LoVo (cell line): ENCODE results near the gene TMOD3.

Experiments
- DNase-seq: peaks from one replicate; pipeline ENCODE4 v3.0.0-alpha.2; 2016; ENCODE audit warnings: low spot score

TMOD3 gene

DNA sequence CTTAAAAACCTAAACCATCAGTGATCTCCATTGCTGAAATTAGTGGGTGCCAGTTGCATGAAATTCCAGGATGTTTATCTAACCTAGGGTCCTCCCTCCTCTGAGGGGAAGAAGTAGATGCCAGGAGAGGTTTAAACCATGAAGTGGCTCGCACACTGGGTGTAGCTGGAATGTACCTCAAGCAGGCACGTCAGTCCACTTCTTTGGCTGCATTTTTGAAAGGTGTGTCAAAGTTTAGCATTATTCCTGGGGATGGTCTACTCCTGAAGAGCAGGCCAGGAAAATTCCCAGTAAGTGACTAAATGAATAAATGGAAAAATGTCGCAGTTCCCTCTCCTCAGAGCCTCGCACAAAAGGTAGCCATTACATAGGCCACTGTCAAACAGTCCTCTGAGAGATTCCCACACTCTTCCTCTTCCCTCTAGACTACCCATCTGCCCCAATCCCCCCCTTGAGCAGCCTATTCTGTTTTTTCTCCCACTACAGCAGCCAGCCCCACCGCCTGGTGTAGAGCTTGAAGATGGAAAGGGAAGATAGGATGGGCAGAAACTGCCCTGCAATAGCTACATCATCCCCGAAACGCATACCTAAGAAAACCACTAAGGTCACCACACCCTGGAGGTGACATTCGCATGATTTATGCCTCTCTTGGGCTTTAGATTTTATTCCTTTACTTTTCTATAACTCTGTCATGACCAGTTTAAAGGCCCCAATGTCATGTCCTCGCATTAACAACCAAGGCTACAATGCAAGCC lies 655 bp upstream of the TMOD3 start:
- peak; percentile 55 for DNase-seq

DNA sequence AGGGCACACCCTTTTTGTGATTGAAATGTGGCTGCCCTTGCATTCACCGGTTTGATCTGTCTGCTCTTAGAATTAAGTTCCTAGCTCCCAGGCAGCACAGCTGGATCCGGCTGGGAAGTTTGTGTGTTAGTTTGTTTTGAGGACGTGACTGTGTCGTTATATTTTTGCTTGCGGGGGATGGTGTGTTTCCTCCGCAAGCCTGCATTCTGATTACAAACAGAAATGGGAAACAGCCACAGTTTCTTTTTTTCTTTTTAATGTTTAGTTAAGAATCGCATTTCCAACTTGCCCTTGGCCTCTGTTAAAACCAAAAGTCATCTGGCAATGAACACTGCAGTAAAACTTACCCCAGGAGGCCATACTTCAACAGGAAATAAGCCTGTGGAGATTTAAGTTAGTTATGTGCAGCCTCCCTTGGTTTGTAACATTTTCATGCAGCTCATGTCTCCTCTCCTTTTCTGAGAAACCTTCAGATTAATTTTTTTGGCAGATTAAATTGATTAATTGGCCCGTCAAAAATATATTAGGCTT lies 888 bp downstream of the TMOD3 start:
- peak; percentile 21 for DNase-seq

DNA sequence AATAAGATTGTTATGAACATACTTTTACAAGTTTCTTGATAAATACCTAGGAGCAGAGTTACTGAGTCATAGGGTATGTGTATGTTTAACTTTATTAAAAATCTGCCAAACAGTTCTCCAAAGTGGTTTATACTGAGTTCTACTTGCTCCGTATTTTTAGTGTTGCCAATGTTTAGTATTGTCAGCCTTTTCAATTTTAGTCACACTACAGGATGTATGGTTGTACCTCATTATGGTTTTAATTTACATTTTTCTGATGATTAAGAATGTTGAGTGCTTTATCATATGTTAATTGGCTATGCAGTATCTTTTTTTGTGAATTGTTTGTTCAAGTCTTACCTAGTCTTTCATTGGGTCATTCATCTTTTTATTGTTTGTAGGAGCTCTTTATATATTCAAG lies 4.3 kb downstream of the TMOD3 start:
- DNase-seq, result no peak

DNA sequence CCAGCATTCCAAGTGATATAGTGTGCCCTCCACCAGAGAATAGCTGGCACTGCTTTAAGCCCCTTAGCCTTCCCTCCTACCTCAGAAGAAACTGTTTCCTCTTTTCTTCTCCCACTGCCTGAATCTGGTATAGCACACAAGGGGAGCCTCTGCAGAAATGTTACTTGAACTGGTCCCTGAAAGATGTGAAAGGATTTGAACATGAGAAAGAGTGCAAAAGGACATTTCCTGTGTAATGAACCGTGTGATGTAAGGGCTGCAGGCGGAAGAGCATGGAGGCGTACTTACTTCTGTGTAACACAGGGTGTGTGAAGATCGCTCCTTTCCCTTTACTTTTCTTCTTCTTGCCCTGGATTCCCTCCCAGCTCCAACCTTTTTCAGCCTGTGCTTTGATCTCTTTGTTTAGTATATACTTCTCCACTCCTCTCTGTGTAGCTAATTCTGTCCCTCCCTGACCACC lies 8.4 kb downstream of the TMOD3 start:
- DNase-seq, result no peak

DNA sequence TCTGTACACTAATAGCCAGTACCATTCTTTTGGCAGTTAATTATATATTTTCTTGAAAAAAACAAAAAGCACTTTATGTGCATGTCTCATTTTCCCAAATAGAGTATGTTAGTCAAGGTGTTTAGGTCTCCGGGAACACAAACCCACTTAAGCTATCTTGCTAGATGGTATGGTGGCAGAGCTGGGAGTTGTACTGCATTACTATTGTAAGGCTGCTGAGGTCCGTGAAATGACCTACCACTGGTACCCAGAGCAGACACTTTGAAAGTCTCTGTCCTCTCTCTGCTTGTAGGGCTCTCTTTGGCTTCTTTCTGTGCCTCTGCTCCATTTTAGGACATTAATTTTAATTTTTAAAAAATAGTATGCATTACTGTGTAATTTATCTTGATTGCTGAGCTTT lies 8.8 kb downstream of the TMOD3 start:
- no peak for DNase-seq

DNA sequence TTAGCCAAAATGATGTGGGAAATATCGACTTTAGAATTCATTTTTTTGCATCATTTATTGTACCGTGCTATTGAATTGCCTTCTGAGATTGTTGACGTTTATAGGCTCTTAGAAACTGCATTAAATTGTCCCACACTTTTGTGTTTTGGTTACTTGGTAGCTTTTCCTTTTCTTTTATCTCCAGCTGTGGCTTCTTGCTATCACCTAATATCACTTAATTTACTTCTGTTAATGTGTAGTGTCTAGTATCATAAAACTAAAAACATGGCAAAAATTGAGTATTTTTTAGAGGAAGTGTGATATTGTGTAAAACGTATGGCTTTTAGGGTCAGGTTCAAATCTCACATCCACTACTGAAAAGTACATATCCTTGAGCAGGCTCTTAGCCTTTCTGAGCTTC lies 11.2 kb downstream of the TMOD3 start:
- no peak for DNase-seq

DNA sequence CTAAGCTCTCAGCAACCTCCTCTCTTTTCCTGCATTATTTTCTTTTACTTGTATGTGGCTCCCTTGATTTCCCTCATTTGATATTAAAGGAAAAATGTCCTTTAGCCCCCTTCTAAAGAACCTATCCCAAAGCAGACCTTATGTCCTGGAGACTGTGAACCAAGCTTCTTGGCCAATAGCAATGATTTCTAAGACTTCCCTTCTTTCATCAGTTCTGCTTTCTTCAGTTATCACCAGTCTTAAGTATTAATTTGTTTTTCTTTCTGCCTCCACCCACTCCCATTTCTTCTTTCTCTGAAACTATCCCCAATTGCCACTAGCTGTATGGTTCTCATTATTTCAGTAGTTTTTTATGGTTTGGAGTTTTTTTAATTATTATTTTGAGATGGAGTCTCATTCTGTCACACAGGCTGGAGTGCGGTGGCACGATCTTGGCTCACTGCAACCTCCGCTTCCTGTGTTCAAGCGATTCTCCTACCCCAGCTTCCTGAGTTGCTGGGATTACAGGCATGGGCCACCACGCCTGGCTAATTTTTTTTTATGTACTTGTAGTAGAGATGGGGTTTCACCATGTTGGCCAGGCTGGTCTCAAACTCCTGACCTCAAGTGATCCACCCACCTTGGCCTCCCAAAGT lies 12.1 kb downstream of the TMOD3 start:
- no peak for DNase-seq

DNA sequence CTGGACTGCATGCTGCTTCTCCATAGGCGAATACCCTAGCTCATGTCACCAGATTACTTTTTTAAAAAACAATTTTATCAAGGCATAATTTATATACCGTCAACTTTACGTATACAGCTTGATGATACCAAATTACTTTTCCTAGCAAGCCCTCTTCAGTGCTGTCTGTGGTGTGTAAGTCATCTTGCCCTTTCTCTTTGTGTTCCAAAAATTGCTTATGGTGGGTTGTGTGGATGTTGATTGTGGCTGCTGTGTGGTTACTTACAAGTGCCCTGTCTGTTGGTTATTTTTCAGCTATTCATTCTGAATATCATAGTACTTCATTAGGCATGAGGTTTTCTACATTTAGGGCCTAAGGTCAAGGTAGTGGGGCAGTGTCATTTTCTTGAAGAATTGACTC lies 12.8 kb downstream of the TMOD3 start:
- DNase-seq, result no peak

DNA sequence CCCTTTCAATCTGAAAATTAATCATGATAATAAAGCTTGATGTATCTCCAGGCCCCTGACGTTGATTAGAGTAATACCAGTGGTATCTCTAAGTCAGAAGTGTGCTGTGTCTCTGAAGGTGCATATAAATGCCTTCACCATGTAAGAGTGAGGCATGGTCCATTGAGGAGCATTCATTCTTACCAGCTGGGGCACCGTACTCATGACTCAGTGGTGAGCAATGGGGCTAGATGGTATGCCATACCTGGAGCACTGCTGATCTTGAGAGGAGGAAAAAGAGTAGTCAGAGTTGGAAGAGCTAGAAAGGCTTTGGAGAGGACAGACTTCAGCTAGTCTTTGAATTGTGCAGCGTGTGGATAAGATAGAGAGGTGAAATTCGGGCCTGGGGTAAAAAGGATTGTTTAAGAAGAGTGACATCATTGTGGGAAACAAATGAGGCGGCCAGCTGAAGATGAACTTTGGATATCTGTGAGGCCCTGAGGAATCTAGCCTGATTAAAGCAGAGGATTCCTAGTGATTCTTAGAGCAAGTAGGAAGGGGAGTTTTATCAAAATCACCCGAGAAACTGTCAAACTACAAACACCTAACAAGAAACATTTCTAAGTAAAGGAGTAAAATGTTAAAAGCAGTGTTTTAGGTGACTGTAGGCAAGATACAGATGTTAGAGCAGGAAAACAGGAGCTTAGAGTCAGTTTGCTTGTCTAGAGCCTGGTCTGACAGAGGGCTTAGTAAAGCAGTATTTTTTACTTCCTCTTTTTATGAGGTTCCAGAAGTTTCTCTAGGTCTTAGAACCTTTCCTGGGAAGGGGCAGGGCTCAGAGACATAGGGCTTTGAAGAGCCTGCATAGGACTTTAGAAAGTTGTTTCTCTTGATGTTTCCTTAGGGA lies 13.6 kb downstream of the TMOD3 start:
- DNase-seq, result peak; percentile 68

DNA sequence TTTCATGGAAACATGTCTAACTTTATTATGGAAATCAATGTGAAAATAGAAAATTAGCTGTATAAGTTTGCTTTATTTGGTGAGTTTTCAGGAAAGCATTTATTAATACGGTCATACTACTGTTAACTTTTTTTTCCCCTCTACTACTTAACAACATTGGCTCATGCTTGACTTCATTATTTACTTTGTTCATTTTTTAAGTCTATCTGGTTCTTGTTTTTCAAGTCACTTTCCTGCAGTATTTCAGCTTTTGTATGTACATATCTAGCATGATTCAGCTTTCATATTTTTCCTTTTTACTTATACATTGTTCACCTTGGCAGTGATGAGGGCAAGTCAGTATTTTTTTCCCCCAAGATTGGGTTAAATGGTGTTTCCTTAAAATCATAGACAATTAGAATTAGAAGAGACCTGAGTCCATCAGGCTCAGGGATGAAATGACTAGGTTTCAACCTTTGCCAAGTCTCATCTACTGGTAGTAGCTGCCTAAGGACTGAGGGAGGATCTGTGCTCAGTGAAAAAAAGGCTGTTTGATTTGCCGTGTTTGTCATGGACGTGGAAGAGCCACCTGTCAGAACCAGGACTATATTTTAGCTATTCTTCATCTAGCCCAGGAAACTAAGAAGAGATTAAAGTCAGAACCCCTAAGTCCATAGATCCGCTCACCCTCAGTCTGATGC lies 15.4 kb downstream of the TMOD3 start:
- no peak for DNase-seq

DNA sequence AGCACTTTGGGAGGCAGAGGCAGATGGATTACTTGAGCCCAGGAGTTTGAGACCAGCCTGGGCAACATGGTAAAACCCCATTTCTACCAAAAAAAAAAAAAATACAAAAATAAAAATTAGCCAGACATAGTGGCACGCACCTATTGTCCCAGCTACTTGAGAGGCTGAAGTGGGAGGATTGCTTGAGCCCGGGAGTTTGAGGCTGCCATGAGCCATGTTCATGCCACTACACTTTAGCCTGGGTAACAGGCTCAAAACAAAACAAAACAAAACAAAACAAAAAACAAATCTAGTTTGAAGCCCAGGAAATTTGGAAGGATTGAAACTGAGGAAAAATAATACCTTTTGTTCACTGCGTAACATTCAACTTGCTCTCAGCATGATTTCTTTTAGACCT lies 16.6 kb downstream of the TMOD3 start:
- no peak for DNase-seq

DNA sequence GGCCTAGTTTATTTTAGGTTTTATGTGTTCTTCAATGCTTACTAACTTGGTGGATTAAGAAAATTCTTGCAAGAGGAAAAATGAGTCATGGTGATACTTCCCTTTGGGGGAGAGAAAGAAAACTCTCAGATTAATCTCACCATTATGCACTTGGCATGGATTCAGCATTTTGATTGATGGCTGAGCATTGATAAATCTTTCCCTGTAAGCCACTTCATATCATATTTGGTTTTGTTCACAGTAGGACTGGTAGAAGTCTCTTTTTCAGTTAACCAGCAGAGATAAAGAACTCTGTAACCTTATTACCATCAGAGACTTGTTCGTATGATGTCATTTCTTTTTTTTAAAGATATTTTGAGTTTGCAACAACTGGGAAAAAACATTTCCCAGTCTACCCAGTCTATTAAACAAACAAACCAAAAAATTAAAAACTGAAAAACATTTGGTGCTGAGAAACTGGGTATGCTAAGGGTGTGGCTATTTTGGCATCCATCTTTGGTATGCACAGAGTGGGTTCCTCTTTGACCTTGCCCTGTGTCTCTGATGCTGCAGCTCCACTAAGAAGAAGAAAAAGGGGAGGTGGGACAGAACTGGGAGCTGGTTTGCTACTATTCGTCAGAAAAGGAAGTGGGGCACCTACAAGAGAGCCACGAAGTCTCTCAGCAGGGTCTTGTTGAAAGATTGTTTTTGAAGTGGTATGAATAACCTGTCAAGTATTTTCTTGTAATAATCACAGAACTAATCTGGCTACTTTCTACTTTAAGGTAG lies 17.2 kb downstream of the TMOD3 start:
- no peak for DNase-seq

DNA sequence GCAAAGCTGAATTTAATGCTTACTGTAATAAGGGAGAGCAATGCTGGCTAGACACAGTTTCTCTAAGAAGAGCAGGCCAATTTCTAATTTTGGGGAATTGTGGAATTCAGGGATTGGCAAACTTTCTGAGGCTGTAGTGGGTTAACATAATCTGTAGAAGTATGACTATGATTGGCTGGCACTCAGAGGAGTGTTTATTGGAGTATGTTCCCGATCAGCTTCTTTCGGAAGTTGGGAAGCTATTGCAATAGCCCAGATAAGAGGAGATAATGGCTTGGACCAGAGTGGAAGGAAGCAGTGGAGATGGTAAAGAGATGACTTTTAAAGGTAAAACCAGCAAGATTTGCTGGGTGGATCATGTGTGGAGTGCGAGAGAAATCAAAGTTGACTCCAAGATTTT lies 19.4 kb downstream of the TMOD3 start:
- no peak for DNase-seq

DNA sequence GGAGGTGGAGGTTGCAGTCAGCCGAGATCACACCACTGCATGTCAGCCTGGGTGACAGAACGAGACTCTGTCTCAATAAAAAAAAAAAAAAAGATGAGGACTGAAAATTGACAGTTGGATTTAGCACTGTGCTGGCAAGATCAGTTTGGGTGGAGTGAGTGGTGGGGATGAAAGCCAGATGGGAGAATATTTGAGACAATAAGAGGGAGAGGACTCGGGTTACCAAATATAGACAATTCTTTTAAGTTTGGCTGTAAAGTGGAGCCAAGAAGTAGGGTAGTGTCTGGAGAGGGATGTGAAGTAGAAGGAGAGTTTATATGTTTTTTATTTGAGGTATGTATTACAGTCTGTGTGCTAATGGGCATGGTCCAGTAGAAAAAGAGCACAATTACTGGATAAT lies 20.4 kb downstream of the TMOD3 start:
- DNase-seq, result no peak

DNA sequence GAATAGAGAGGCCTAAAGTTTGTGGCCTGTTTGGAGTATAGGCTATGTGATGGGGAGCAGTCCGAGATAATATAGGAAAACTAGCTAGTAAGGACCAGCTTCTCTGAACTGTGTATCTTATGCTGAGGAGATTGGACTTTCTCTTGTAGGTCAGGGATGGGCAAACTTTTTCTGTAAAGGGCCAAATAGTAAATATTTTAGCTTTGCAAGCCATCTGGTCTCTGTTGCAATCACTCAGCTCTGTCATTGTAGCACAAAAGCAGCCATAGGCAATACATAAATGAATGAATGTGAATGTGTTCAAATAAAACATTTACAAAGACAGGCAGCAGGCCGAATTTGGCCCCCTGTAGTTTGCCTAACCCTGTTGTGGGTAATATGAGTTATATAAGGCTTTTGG lies 24.5 kb downstream of the TMOD3 start:
- no peak for DNase-seq

DNA sequence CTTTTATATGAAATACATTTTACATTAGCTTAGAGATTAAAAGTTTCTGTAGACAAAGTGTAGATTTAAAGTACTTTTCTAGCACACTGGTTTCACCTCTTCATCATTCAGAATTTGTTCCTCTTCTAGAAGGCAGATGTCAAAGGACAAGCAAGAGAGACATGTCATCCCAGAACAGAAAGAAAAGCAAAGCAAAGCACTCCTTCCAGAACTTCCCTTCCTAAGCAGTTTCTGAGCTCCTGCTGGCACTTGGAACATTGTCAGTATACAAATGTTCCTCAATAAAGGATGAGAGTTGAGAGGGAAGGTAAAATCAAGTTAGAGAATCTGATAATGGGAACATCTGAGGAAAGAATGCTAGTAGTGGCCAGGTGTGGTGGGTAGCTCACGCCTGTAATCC lies 26.2 kb downstream of the TMOD3 start:
- no peak for DNase-seq

DNA sequence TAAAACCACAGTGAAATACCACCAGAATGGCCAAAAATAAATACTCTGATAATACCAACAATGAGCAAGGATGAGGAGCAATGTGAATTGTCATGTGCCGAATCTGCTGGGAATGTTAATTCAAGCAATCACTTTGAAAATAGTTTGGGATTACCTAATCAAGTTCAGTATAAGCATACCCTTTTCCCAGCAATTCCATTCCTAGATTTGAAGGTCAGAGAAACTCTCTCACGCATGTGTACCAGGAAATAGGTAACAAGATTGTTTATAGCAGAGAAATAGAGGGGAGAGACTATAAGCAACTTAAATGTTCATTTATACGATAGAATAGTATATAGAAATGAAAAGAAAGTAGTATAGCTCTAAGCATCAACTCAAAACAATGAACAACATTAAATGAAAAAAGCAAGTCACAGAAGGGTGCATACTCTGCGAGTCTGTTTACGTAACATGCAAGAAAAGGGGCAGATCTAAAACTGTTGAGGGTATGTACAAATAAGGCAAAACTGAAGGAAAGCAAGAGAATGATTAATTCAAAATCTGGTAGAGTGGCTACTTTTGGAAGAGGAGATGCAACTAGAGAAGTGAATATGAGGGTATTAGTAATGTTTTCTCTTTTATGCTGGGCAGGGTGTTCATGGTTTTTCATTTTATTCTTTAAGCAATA lies 27.4 kb downstream of the TMOD3 start:
- no peak for DNase-seq

DNA sequence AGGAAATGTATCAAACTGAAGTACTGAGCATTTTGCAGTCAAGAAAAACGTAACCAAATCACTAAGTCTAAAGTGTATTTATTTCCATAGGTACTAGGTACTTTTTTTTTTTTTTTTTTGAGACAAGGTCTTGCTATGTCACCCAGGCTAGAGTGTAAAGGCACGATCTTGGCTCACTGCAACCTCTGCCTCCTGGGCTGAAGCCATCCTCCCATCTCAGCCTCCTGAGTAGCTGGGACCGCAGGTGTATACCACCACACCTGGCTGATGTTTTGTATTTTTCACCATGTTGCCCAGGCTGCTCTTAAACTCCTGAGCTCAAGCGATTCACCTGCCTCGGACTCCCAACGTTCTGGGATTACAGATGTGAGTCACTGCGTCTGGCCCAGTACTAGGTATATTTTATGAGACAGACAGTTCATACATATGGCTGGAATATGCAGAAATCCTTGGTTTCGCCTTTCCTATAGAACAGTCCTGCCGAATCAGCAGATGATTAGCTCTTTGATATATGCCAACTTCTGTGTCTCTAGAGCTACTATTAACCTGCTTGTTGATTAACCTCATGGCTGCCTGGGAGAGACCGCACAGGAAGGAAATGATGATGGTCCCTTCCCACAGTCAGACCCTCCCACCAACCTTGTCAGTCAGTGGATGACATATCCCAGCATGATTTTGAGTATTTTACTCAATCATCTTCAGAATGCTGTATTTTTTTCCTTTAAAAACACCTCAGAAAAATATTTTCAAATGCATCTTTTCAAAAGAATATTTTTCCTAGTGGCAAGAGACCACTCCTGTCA lies 32.3 kb downstream of the TMOD3 start:
- no peak for DNase-seq

DNA sequence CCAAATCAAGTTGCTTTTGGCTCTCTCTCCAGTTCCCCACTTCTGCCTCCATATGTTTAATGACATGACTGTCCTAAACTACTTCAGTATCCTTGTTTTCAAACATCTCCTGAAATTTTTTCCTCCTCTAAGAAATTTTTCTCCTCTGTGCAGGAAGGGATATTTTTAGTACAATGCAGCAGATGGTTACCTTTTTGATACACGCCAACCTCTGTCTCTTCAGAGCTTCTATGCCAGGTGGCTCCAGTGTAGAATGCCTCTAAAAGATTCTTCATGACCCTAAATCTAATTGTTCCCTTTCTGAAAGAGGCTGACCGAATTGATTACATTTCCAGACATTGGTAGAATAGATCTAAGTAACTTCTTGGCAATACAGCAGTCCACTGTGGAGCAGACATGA lies 33.7 kb downstream of the TMOD3 start:
- DNase-seq, result no peak
